GM19468 (cell line): ENCODE data around the gene GARIN5B.

Source experiments
- ATAC-seq: cut with Tn5 transposase; IDR thresholded peaks from one replicate; pipeline ENCODE4 v1.9.1; 2021; ENCODE audit warnings: mild to moderate bottlenecking, moderate library complexity, moderate number of reproducible peaks; ENCODE audit not compliant: unreplicated experiment; ENCODE audit errors: extremely low read depth

Gene GARIN5B

DNA sequence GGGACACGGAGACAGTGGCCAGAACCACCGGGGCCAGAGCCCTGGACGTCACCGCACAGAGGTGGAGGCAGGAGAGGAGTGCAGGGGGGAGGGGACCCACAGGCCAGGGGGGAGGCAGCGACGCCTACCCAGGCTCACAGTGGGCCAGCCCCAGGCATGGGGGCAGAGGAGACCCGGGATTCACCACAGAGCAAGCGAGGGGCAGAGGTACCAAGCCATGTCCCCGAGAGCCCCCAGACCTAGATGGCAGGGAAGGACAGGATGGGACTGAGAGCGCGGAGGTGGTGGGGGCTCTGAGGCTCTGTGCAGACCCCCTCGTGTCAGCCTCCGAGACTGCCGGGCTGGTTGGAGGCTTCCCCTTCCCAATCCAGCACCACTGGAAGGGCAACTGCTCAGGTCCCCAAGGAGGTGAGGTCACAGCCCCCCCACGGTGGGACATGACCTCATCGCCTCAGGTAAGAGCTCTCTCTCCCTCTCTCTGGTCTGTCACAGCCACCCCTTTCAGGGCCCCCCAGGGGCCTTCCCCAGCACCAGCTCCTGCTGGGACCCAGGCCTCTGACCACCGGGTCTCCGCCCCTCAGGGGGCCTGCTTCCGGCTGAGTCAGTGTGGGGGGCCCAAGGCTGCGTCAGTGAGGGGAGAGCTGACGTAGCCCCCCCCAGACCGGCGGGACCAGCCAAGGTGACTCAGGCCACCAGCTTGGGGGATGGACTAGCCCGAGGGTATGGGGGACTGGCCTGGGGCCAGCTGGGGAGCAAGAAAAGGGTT lies 9.4 kb upstream of the GARIN5B start:
- no peak for ATAC-seq

DNA sequence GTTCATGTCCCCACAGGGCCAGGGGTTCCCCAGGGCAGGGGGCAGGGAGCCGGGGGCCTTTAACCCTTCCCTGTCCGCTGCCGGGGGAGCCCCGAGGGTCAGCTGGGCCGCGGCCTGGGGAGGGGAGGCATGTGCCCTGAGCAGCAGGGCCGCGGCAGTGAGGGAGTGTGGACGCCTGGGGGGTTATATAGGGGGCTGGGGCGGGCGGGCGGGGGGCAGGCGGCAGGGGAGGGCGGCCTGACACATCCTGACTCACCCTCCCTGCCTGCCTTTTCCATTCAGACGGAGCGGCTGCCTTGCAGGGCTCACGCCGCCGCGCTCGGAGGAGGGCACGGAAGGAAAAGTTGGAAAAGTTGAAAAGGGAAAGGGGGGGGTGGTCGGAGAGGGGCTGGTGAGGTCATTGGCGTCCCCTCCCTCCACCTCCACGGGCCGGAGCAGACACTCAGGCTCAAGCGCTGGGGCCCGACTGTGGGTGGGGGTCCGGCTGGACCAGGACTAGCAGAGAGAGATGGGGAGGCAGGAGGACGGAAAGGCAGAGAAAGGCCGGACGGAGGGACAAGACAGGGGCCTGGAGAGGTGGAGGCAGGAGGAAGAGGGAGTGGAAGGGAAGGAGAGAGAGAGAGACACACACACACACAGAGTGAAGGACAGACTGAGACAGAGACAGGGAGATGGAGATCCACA lies 7.4 kb upstream of the GARIN5B start, which contains the start of gene IL11:
Gene IL11, minus strand, starts transcription at position 159 of the 684 bp plus-strand sequence. Its CDS starts 153 bp downstream, at position 6.
- ATAC-seq = no peak

- no peak for ATAC-seq
These were observed 6.7 kb upstream of the GARIN5B start for GRCh38 chr19:55369653-55370304.

GRCh38 chr19:55368701-55369563 lies 5.9 kb upstream of the GARIN5B start:
- ATAC-seq = no peak

DNA sequence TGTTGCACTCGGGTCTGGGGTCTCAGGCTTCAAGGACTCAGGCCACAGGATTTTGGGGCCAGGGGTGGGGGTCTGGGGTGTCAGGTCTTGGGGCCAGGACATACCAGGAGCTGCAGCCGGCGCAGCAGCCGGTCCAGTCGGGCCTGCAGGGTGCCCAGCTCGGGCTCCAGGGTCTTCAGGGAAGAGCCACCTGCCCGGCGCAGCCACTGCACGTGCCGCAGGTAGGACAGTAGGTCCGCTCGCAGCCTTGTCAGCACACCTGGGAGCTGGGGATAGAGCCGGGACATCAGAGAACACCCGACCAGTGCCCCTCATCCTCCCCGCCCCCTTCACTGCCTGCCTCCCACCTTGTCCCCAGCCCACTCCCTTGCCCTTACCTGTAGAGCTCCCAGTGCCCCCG lies 5.0 kb upstream of the GARIN5B start:
- ATAC-seq = no peak

DNA sequence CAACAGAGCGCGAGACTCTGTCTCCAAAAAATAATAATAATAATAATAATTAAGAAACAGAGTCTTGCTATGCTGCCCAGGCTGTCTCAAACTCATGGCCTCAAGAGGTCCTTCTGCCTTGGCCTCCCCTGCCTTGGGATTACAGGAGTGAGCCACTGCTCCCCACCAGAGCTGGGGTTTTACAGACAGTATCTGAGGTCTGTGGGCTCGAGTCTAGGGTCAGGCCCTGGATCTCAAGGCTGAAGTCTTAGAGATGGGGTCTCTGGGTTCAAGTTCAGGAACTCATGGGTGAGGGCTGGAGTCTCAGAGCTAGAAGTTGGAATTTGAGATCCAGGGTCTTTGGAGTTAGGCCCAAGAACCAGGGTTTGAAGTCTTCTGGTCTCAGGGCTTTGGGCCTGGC lies 3.7 kb upstream of the GARIN5B start:
- no peak for ATAC-seq

DNA sequence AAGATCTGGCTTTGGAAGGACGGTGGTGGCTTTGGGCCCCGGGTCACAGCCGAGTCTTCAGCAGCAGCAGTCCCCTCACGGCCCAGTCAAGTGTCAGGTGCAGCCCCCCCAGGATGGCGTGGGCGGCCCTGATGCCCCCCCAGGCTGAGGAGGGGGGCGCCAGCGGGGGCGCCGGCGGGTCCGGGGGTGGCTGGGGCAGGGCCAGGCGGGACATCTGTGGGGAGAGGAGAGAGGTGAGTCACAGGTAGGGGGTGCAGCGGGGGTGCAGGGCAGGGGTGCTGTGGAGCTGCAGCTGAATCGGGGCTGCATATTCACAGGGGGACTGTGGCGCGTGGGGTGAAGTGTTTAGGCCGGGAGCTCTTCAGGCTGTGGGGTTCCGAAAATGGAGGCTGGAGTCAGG lies 2.9 kb upstream of the GARIN5B start:
- no peak for ATAC-seq

DNA sequence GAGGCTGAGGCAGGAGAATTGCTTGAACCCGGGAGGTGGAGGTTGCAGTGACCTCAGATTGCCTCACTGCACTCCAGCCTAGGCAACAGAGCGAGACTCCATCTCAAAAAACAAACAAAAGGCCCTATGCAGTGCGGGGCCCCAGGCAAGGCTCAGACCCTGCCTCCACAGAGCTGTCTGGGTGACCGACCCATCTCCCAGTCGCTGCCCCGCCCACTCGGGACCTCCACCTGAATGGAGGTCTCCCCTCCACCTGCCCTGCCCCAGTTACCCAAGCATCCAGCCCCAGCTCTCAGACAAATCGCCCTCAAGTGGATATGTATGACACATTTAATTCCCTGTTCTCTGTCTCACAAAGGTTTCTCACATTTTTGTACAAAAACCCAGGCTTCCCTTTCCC lies 2.2 kb upstream of the GARIN5B start:
- no peak for ATAC-seq

DNA sequence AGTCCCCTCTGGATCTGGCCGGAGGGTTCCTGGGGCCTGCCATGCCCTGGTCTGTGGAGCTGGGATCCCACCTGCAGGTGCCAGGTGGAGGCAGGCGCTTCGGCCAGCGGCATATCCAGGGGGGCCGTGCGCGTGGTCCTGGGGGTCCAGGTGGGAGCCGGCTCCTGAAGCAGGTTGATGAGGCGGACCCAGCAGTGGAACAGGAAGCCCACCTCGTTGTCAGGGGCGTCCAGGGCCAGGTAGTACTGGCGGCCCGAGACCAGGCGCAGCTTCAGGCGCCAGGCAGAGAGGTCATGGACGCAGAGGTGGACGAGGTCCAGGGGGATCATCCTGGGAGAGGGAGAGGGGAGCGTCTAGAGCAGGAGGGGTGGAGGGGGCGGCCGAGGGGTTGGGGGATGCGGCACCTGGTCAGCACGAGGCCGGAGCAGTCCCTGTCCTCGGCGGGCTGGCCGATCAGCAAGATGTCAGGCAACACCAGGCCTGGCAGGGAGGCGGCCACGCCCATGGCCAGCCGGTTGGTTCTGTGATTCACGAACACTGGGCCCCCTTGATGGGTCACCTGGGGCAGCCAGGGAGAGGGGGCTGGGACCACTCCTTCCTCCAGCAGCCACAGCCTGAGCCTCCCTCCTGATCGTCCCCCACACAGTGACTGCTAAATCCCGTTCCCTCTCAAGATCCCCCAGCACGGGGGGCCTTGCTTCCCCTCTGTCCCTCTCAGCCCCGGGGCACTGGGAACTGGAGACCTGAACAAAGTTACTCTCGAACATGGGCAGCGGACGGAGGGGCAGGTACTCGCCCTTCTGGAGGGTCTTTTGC lies 678 bp downstream of the GARIN5B start:
- ATAC-seq = no peak

- ATAC-seq = no peak
These were observed 2.2 kb downstream of the GARIN5B start for GRCh38 chr19:55360902-55361301.

DNA sequence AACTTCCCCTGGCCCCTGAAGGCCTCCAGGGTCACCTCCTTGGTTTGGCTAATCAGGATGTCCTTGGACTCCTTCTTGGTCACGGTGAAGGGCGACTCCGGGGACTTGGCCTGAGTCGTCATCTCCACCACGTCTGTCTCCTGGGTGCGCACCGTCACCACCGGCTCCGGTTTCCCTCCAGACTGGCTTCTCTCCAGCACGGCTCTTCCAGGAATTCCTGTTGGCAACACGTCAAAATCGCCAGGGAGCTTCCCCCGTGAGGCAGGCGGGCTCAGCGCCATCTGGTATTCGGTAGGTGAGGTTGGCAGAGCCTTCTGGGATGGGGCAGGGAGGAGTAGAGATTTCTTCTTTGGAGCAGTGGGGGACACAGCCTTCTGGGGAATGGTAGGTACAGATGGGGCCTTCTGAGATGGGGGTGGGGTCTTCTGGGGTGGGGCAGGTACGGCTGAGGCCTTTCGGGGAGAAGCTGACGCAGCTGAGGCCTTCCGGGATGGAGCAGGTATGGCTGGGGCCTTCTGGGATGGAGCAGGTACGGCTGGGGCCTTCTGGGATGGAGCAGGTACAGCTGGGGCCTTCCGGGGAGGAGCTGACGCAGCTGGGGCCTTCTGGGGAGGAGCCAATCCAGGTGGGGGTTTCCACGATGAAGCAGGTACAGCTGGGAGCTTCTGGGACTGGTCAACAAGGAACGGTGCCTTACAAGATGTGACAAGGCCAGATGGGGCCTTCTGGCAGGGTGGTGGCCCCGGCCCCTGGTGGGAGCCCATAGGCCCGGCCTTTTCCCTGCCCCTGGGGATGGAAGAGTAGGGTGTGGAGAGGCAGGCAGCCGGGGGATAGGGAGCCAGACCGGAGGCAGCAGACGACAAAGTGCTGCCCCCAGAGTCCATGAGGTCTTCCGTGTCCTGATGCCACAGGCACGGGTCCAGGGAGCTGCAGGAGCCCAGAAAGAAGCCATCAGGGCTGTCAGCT lies 3.8 kb downstream of the GARIN5B start:
- no peak for ATAC-seq

GRCh38 chr19:55358493-55358892 lies 4.6 kb downstream of the GARIN5B start:
- ATAC-seq = no peak

- ATAC-seq = no peak
These were observed 7.7 kb downstream of the GARIN5B start for GRCh38 chr19:55355213-55355821.

- no peak for ATAC-seq
These were observed 8.3 kb downstream of the GARIN5B start, which contains the start of gene COX6B2 for GRCh38 chr19:55354698-55355212. Gene COX6B2 (minus strand): TSS chr19:55354719. CDS start chr19:55354521, 198 bp downstream.

GRCh38 chr19:55353803-55354697 lies 9.0 kb downstream of the GARIN5B start:
- ATAC-seq = no peak

DNA sequence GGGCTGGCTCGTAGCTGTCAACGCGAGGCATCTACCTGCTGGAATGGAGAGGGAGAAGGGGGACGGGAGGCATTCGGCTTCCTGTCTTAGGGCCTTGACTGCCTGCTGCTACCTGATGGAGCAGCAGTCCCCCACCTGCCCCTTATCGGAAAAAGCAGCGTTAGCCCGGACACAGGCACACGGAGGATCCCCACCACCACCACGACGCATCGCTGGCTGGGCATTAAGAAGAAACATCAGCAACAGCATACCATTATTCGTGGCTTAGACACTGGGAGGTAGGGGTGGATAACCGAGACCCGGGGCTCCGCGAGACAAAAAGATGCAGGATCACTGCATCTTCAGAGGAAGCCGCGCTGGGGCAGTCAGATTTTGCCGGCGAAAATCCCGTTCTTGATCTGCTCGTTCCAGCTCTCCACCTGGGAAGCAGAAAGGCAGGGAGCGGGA lies 9.7 kb downstream of the GARIN5B start:
- no peak for ATAC-seq
